Mesodermal cell (in vitro differentiated cells): ENCODE results near the gene MYZAP.

Source experiments
- H3K27ac ChIP-seq: 2 replicates; pipeline ENCODE4 v1.7.0; 2013; ENCODE audit warnings: mild to moderate bottlenecking, low read depth, low read length, moderate library complexity; ENCODE audit not compliant: severe bottlenecking
- H3K36me3 ChIP-seq: 2 replicates; pipeline ENCODE4 v1.7.1; 2013; ENCODE audit warnings: mild to moderate bottlenecking, low read length, moderate library complexity; ENCODE audit not compliant: control insufficient read depth, insufficient read depth
- H3K4me1 ChIP-seq: one replicate; pipeline ENCODE4 v1.7.1; 2013; ENCODE audit warnings: mild to moderate bottlenecking, low read length; ENCODE audit not compliant: insufficient read depth, control insufficient read depth, poor library complexity, severe bottlenecking
- H3K4me3 ChIP-seq: 2 replicates; pipeline ENCODE4 v1.7.0; 2013; ENCODE audit warnings: low read length, control low read depth, mild to moderate bottlenecking; ENCODE audit not compliant: insufficient read depth, poor library complexity, severe bottlenecking; ENCODE audit errors: extremely low read depth
- H3K9me3 ChIP-seq: 2 replicates; pipeline ENCODE4 v1.7.1; 2013; ENCODE audit warnings: mild to moderate bottlenecking, low read length, moderate library complexity; ENCODE audit not compliant: control insufficient read depth
- WGBS, 2 experiments: methylation state at CpG; one replicate each; pipeline ENCODE4 v1.1.5; 2013; ENCODE audit warnings: missing lambda C conversion rate in 2 of 2; ENCODE audit not compliant: insufficient coverage in 2 of 2; 5-methylcytosine and 5-hydroxymethylcytosine counted together

MYZAP gene

GRCh38 chr15:57677204-57677603 lies 85.5 kb downstream of the MYZAP start:
- H3K4me1 ChIP-seq, result no peaks in the 10 kb centered on the region
- WGBS, 2 experiments, result 86 to 100% methylated on average over 1 of the region's 3 CpGs
- H3K36me3 ChIP-seq, result no peaks in the 10 kb centered on the region
- H3K9me3 ChIP-seq, result no peaks in the 10 kb centered on the region
- H3K27ac ChIP-seq, result no peak overlapping the region
- no peak overlapping the region for H3K4me3 ChIP-seq

DNA sequence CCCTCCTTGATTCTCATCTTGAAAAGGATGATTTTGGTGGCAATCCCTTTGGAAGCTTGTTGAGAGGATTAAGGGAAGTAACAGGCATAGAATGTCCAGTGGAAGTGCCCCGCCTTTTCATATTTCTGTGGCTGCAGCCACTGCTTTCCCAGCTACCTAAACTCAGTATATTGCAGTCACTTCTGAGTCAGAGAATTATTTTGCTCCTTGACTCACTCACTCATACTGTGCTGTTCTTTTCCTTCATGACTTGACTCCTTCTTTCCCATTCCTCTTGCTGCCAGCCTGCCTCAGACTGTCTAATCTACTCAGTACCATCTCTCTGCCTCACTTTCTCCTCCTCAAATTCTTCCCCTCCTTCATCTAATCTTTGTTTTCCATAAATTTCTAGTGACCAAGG lies 88.3 kb downstream of the MYZAP start:
- no peaks in the 10 kb centered on the region for H3K36me3 ChIP-seq
- H3K9me3 ChIP-seq, result no peaks in the 10 kb centered on the region
- WGBS, 2 experiments, result 100% methylated on average over 1 of the region's 1 CpG
- no peak overlapping the region for H3K4me3 ChIP-seq
- no peak overlapping the region for H3K27ac ChIP-seq
- no peaks in the 10 kb centered on the region for H3K4me1 ChIP-seq

GRCh38 chr15:57681011-57681410 lies 89.3 kb downstream of the MYZAP start:
- no peaks in the 10 kb centered on the region for H3K36me3 ChIP-seq
- no CpG with 5 or more reads among the region's 1 CpG for WGBS, 2 experiments
- H3K9me3 ChIP-seq, result no peaks in the 10 kb centered on the region
- H3K4me1 ChIP-seq, result no peaks in the 10 kb centered on the region
- no peak overlapping the region for H3K27ac ChIP-seq
- no peak overlapping the region for H3K4me3 ChIP-seq

DNA sequence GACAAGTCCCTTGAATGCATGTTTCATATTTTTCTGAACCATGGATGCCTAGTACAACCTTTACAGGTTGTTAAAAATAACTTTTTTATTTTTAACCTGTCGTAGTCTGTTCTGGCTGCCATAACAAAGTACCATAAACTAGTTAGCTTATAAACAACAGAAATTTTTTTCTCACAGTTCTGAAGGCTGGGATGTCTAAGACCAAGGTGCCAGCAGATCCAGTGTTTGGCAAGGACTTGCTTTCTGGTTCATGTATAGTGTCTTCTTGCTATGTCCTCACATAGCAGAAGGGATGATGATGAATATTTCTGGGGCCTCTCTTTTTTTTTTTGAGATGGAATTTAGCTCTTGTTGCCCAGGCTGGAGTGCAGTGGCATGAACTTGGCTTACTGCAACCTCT lies 91.8 kb downstream of the MYZAP start:
- H3K4me3 ChIP-seq, result no peak overlapping the region
- no peaks in the 10 kb centered on the region for H3K9me3 ChIP-seq
- 100% methylated on average over 1 of the region's 1 CpG; no CpG with 5 or more reads in 1 of the 2 experiments for WGBS, 2 experiments
- H3K27ac ChIP-seq, result no peak overlapping the region
- no peaks in the 10 kb centered on the region for H3K4me1 ChIP-seq
- no peaks in the 10 kb centered on the region for H3K36me3 ChIP-seq

- Histone ChIP-seq H3K9me3 (no peaks in the 10 kb centered on the region), H3K4me3 (no peak overlapping the region), H3K36me3 (no peaks in the 10 kb centered on the region), H3K4me1 (no peaks in the 10 kb centered on the region), H3K27ac (no peak overlapping the region)
- 90 to 95% methylated on average over 2 to 3 of the region's 8 CpGs for WGBS, 2 experiments
These were observed 92.9 kb downstream of the MYZAP start for GRCh38 chr15:57684491-57685151.

DNA sequence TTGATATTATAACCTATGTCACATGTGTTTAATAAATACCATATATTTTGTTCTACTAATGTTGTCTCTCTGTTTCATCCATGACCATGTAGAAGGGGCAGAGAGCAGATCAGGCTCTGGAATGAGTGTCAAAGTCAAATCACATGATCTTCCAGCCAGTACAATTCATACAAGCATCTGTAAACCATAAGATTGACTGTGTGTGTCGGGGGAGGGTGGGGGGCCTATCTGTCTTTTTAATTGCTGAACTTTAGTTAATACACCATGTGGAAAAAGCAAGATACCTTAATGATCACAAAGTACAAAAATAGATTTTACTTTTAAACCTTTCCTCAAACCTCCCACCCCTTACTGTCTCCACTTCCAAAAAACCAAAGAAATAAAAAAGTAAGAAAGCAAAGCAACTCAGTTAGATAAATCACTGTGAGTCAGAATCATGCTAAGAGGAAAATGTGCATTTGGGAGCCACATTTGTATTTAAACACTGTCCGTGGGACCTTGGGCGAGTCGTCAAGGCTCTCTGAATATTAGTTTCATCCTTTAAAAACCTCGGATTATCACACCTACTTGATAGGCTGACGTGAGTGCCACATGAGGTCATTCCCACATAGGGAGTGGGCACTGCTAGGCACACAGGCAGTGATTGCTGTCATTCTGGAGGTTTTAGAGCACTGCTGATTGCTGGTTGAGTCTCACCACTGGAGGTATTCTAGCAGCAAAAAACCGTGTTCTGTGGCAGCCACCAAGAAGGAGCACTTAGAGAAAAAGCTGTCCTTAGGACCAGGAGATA lies 93.8 kb downstream of the MYZAP start:
- Histone ChIP-seq H3K9me3 (no peaks in the 10 kb centered on the region), H3K4me3 (no peak overlapping the region), H3K36me3 (no peaks in the 10 kb centered on the region), H3K27ac (no peak overlapping the region), H3K4me1 (no peaks in the 10 kb centered on the region)
- WGBS, 2 experiments, result 75 to 83% methylated on average over 4 to 6 of the region's 7 CpGs

- H3K4me1 ChIP-seq, result no peaks in the 10 kb centered on the region
- WGBS, 2 experiments, result 94 to 97% methylated on average over 3 to 4 of the region's 4 CpGs
- H3K4me3 ChIP-seq, result no peak overlapping the region
- H3K9me3 ChIP-seq, result no peaks in the 10 kb centered on the region
- H3K36me3 ChIP-seq, result no peaks in the 10 kb centered on the region
- H3K27ac ChIP-seq, result no peak overlapping the region
These were observed 95.0 kb downstream of the MYZAP start for GRCh38 chr15:57686657-57687056.

DNA sequence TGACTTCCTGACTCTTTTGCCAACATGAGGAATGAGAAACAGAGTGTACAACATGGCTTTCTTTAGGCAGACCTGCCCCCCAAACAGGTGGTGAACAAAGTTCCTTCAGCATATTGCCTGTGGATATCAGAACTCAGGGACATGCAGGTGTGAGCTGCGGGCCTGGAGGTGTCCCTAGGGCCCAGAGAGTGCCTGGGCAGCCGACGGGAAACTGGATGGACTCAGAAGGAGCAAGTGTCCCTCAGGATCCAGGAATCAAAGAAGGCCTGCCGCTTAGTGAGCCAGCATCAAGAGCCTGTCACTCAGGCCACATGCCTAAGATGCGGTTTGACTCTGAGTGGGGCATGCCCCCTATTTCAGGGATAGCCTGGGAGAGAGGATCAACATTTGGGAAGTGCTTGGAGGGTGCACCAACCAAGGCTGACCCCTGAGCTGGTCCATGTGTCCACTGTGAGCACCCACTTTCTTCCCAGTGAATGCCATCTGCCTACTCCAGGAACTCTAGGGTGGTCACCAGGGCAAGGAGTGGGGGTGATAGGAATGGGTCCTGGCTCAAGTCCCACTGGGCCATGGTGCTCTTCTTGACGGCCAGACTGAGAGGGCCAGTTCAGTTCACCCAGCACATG lies 98.8 kb downstream of the MYZAP start:
- Histone ChIP-seq H3K4me3 (no peak overlapping the region), H3K27ac (no peak overlapping the region), H3K9me3 (no peaks in the 10 kb centered on the region), H3K4me1 (no peaks in the 10 kb centered on the region), H3K36me3 (no peaks in the 10 kb centered on the region)
- 92 to 94% methylated on average over 4 to 6 of the region's 6 CpGs for WGBS, 2 experiments

GRCh38 chr15:57691082-57691481 lies 99.4 kb downstream of the MYZAP start:
- no peaks in the 10 kb centered on the region for H3K9me3 ChIP-seq
- no peak overlapping the region for H3K27ac ChIP-seq
- no peaks in the 10 kb centered on the region for H3K36me3 ChIP-seq
- H3K4me1 ChIP-seq, result no peaks in the 10 kb centered on the region
- H3K4me3 ChIP-seq, result no peak overlapping the region
- no CpG with 5 or more reads among the region's 1 CpG for WGBS, 2 experiments

- Histone ChIP-seq H3K4me3 (no peak overlapping the region), H3K4me1 (no peaks in the 10 kb centered on the region), H3K36me3 (no peaks in the 10 kb centered on the region), H3K9me3 (no peaks in the 10 kb centered on the region), H3K27ac (no peak overlapping the region)
- no CpG with 5 or more reads among the region's 1 CpG for WGBS, 2 experiments
These were observed 101.0 kb downstream of the MYZAP start for GRCh38 chr15:57692709-57693108.

DNA sequence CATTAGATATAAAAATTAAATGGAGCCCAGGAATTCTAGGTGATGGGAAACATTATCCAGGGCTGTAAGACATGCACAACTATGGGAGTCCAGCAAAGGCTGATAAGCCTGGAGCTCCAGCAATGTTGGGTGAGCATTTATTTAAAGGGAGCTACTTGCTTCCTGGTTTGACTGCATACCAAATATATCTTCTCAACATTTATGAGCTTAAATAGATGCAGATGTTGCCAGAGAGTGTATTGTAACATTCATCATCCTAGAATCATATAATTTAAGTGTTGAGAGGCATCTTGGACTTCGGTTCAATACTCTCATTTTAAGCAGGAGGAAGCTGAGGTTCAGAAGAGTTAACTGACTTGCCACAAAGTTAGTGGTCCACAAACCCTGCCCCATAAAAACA lies 102.6 kb downstream of the MYZAP start:
- Histone ChIP-seq H3K27ac (no peak overlapping the region), H3K4me1 (no peaks in the 10 kb centered on the region), H3K4me3 (no peak overlapping the region), H3K9me3 (no peaks in the 10 kb centered on the region), H3K36me3 (no peaks in the 10 kb centered on the region)
- WGBS, 2 experiments, result 80% methylated on average over 1 of the region's 1 CpG; no CpG with 5 or more reads in 1 of the 2 experiments
